ENCODE results near the gene RGS7BP.

- TF ChIP-seq CREB1 (CRISPR knock-in tag; IDR thresholded peaks at IDR 0.05) (no peak), CTCF (IDR thresholded peaks at IDR 0.05) (no peak), TEAD1 (CRISPR knock-in tag; IDR thresholded peaks at IDR 0.05) (no peak), SP1 (CRISPR knock-in tag; conservative IDR thresholded peaks at IDR 0.05) (no peak), ZBTB43 (CRISPR knock-in tag; IDR thresholded peaks at IDR 0.05) (no peak), JAZF1 (CRISPR knock-in tag; IDR thresholded peaks at IDR 0.05) (no peak), FOXK1 (CRISPR knock-in tag; IDR thresholded peaks at IDR 0.05) (no peak), NR3C1 (CRISPR knock-in tag; conservative IDR thresholded peaks at IDR 0.05; ENCODE audit: low read depth) (no peak), ZNF281 (CRISPR knock-in tag; IDR thresholded peaks at IDR 0.05) (no peak)
- TF ChIP-seq, protein P1, sequence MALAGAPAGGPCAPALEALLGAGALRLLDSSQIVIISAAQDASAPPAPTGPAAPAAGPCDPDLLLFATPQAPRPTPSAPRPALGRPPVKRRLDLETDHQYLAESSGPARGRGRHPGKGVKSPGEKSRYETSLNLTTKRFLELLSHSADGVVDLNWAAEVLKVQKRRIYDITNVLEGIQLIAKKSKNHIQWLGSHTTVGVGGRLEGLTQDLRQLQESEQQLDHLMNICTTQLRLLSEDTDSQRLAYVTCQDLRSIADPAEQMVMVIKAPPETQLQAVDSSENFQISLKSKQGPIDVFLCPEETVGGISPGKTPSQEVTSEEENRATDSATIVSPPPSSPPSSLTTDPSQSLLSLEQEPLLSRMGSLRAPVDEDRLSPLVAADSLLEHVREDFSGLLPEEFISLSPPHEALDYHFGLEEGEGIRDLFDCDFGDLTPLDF (CRISPR knock-in tag; IDR thresholded peaks at IDR 0.05): no peak
- TF ChIP-seq, protein P2, sequence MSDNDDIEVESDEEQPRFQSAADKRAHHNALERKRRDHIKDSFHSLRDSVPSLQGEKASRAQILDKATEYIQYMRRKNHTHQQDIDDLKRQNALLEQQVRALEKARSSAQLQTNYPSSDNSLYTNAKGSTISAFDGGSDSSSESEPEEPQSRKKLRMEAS (CRISPR knock-in tag; IDR thresholded peaks at IDR 0.05): no peak
- TF ChIP-seq, protein P3, sequence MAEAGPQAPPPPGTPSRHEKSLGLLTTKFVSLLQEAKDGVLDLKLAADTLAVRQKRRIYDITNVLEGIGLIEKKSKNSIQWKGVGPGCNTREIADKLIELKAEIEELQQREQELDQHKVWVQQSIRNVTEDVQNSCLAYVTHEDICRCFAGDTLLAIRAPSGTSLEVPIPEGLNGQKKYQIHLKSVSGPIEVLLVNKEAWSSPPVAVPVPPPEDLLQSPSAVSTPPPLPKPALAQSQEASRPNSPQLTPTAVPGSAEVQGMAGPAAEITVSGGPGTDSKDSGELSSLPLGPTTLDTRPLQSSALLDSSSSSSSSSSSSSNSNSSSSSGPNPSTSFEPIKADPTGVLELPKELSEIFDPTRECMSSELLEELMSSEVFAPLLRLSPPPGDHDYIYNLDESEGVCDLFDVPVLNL (CRISPR knock-in tag; IDR thresholded peaks at IDR 0.05; ENCODE audit: borderline replicate concordance, low read depth): no peak
These were observed 18.5 kb upstream of the RGS7BP start for GRCh38 chr5:64487283-64487682.

All from WTC11 (cell line).